Fibroblast of villous mesenchyme (primary cell): Measurements from ENCODE around the gene SDS. TPM values are rescaled to one million over a fixed set of nuclear protein-coding genes. Genes with fewer than 3 reads are reported as not detected.

Experiments
- DNase-seq: peaks from one replicate; pipeline ENCODE4 v3.0.0-alpha.2; 2010; ENCODE audit warnings: low read depth
- H3K4me3 ChIP-seq: 2 replicates; pipeline ENCODE4 v1.5.1; 2011; ENCODE audit warnings: low read depth, mild to moderate bottlenecking, low read length
- total RNA-seq: library from RNA; depleted of rRNA; stranded (reverse); fragments of >200 nt; gene quantifications from 2 replicates; pipeline ENCODE4 v1.2.3, GENCODE V29; 2012
- TF ChIP-seq, protein P1 (sequence below): IDR thresholded peaks from 2 replicates; pipeline ENCODE4 v1.5.1; 2012; ENCODE audit warnings: low read depth, mild to moderate bottlenecking, low read length; ENCODE audit not compliant: insufficient read depth

Gene SDS
- total RNA-seq, 1 donor = not detected

GRCh38 chr12:113400362-113400761 is 3.3 kb downstream of the SDS start:
- DNase-seq = no peak

GRCh38 chr12:113399490-113399889 is 4.2 kb downstream of the SDS start:
- DNase-seq = no peak
- H3K4me3 ChIP-seq = no peak overlapping the region
- TF ChIP-seq, protein P1, sequence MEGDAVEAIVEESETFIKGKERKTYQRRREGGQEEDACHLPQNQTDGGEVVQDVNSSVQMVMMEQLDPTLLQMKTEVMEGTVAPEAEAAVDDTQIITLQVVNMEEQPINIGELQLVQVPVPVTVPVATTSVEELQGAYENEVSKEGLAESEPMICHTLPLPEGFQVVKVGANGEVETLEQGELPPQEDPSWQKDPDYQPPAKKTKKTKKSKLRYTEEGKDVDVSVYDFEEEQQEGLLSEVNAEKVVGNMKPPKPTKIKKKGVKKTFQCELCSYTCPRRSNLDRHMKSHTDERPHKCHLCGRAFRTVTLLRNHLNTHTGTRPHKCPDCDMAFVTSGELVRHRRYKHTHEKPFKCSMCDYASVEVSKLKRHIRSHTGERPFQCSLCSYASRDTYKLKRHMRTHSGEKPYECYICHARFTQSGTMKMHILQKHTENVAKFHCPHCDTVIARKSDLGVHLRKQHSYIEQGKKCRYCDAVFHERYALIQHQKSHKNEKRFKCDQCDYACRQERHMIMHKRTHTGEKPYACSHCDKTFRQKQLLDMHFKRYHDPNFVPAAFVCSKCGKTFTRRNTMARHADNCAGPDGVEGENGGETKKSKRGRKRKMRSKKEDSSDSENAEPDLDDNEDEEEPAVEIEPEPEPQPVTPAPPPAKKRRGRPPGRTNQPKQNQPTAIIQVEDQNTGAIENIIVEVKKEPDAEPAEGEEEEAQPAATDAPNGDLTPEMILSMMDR = no peak

More at GRCh38 chr12:113400362-113400761, 3.3 kb downstream of the SDS start:
- H3K4me3 ChIP-seq = no peak overlapping the region
- TF ChIP-seq, protein P1 = no peak

DNA sequence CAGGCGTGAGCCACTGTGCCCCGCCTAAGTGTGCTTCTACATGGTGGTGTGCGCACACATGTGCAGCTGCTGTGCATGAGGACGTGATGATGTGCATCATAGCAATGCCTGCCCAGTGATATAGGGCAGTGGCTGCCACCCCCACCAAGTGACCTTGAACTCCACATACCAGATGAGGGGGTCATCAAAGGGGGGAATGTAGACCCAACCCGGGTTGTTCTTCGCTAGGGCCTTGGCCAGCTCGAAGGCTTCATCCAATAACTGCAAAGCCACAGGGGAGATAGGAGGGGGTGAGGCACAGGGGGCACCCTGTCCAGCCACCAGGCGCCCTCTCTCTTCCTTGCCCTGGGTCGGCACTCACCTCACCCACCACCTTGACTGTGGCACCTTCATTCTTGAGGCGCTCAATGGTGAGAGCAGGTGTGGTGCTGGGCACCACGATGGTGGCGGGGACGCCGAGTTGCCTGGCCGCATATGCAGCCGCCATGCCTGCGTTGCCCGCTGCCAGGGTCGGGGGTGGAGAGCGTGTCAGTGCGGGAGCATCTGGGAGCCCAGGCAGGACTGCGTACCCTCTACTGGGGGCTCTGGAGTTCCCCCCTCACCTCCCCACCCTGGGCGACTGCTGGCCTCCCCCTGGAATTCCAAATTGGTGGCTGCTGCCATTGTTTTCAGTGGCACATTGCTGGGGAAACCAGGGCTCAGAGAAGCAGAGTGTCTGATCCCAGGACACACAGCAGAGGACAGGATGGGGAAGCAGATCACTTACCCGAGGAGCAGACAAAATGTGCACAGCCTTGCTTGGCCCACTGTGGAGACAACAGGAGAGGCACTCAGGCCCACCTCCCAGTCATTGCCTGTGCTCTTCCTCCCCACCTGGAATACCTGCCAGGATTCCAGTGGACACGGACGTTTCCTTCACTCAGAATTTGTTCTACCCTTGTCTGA is 5.1 kb downstream of the SDS start:
- TF ChIP-seq, protein P1 = no peak
- no peak for DNase-seq
- H3K4me3 ChIP-seq = no peak overlapping the region

DNA sequence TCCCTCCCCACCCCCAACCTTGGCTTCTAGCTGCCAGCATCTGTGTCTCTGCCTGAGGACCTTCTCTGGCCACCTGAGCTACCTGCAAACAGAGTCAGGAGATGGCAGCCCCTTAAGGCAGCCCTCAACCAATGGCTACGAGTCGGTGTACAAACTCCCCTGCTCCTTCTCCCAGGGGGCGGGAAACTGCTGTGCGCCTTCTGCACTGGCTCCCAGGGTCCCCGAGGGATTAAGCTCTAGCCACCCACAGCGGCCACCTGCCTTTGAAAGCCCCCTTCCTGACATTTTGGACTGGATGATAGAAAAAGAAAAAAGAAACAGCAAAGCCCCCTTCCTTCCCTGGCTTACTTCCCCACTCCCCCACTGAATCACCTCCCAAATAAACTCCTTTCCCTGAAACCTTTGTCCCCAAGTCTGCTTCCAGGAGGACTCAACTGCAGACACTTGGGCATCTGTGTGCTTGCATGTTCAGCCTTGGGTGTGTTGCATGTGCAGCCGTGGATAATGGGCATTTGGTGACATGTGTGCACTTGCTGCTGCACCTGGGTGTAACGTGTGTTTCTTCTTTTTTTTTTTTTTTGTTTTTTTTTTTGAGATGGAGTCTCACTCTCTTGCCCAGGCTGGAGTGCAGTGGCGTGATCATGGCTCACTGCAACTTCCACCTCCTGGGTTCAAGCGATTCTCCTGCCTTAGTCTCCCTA is 6.0 kb downstream of the SDS start:
- no peak for DNase-seq
- no peak overlapping the region for H3K4me3 ChIP-seq
- TF ChIP-seq, protein P1 = no peak

GRCh38 chr12:113396828-113397496 is 6.7 kb downstream of the SDS start:
- TF ChIP-seq, protein P1 = no peak
- no peak for DNase-seq
- no peak overlapping the region for H3K4me3 ChIP-seq

DNA sequence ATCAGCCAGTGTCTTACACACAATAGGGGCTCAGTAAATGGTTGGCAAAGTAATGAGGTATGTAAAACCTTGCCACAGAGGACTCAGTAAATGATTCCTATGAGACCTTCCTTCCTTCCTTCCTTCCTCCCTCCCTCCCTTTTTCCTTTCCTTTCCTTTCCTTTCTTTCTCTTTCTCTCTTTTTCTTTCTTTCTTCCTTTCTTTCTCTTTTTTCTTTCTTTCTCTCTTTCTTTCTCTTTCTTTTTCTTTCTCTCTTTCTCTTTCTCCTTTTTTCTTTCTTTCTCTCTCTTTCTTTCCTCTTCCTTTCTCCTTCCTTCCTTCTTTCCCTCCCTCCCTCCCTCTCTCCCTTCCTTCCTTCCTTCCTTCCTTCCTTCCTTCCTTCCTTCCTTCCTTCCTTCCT is 7.5 kb downstream of the SDS start:
- DNase-seq = no peak
- TF ChIP-seq, protein P1 = no peak
- no peak overlapping the region for H3K4me3 ChIP-seq
